ENCODE results near the gene NHLH1.

- TF ChIP-seq EZH2 (IDR thresholded peaks at IDR 0.05; ENCODE audit: borderline replicate concordance, low read depth, low read length, poor library complexity, severe bottlenecking), result no peak
- no peak for TF ChIP-seq CTCF (conservative IDR thresholded peaks at IDR 0.05; ENCODE audit: low read depth, low read length)
Observed at GRCh38 chr1:160415696-160416290, 48.9 kb downstream of the NHLH1 start.
